GM12878 (cell line): ENCODE data around the gene RAD51B.

Experiments
- BCL3 ChIP-seq: IDR thresholded peaks from 2 replicates; pipeline ENCODE4 v1.6.1; 2011; ENCODE audit warnings: borderline replicate concordance, low read depth, mild to moderate bottlenecking, moderate library complexity, low read length; ENCODE audit not compliant: insufficient read depth, poor library complexity, severe bottlenecking
- EP300 ChIP-seq, 2 experiments: fragments of 150-350 bp in 1 of 2; IDR thresholded peaks; 2 replicates each; pipeline ENCODE4 v1.6.1; 2011 to 2012; ENCODE audit warnings: low read depth in 2 of 2, low read length in 2 of 2, borderline replicate concordance in 1 of 2, improper control_type of control experiment in 1 of 2, inconsistent platforms in 1 of 2; ENCODE audit not compliant: control insufficient read depth in 1 of 2
- FOXM1 ChIP-seq: IDR thresholded peaks from 2 replicates; pipeline ENCODE4 v1.6.1; 2012; ENCODE audit warnings: low read depth, mild to moderate bottlenecking, inconsistent platforms, low read length, moderate library complexity
- GABPA ChIP-seq: IDR thresholded peaks from 2 replicates; pipeline ENCODE4 v1.6.1; 2014; ENCODE audit warnings: antibody characterized with exemption, low read depth, mild to moderate bottlenecking, inconsistent platforms
- HDAC6 ChIP-seq: fragments of 200-600 bp; sonication (generic); IDR thresholded peaks from one replicate; pipeline ENCODE4 v1.8.0; 2017; ENCODE audit warnings: antibody characterized with exemption; ENCODE audit not compliant: unreplicated experiment
- NFXL1 ChIP-seq: fragments of 450-650 bp; IDR thresholded peaks from 2 replicates; pipeline ENCODE4 v1.6.1; 2017; ENCODE audit warnings: antibody characterized with exemption, mild to moderate bottlenecking, borderline replicate concordance
- POLR2A ChIP-seq: IDR thresholded peaks from 2 replicates; pipeline ENCODE4 v1.6.1; 2011; ENCODE audit warnings: low read depth, mild to moderate bottlenecking, low read length

GRCh38 chr14:68502230-68502629 lies 682.7 kb downstream of the RAD51B start:
- TF ChIP-seq EP300 (IDR thresholded peaks at IDR 0.05; ENCODE audit: borderline replicate concordance in 1 of 2, control insufficient read depth in 1 of 2, low read depth in 2 of 2, low read length in 2 of 2) (no peak), POLR2A (no peak), FOXM1 (no peak), BCL3 (no peak), GABPA (no peak), NFXL1 (no peak), HDAC6 (no peak)
